ENCODE data around the gene MAP2.

DNA sequence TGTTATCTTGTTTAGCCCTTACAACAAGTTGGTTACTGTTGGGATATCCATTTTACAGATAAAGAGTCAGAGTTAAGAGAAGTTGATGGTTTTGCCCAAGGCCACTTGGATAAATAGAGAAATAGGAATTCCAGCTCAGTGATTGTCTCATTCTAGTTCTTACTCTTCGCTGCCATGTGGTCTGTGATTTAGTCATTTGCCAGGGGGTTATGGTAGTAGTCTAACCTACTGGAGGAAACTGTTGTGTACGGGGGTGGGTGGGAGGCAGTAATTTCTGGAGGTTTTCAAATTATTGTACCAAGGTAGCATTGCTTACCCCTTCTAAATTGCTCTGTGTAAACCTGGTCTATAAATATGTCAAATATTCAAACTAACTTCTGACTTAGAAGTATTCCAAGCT, 110.4 kb downstream of the MAP2 start:
- TF ChIP-seq EZH2 (IDR thresholded peaks at IDR 0.05; ENCODE audit: low read depth, low read length, severe bottlenecking) (no peak), POLR2AphosphoS5 (IDR thresholded peaks at IDR 0.05; ENCODE audit: low read depth, low read length) (no peak), PHF8 (conservative IDR thresholded peaks at IDR 0.05; ENCODE audit: low read depth, low read length) (no peak), TAF1 (IDR thresholded peaks at IDR 0.05; ENCODE audit: low read depth, low read length) (no peak), EP300 (IDR thresholded peaks at IDR 0.05; ENCODE audit: borderline replicate concordance in 1 of 2, low read depth in 2 of 2, low read length in 2 of 2) (no peak), POLR2A (IDR thresholded peaks at IDR 0.05; ENCODE audit: control extremely low read depth in 1 of 2, low read depth in 2 of 2, low read length in 2 of 2) (no peak), KDM4A (IDR thresholded peaks at IDR 0.05; ENCODE audit: low read depth, low read length, severe bottlenecking) (no peak), TCF12 (IDR thresholded peaks at IDR 0.05; ENCODE audit: low read depth, low read length) (no peak)
- TF ChIP-seq, protein P1, sequence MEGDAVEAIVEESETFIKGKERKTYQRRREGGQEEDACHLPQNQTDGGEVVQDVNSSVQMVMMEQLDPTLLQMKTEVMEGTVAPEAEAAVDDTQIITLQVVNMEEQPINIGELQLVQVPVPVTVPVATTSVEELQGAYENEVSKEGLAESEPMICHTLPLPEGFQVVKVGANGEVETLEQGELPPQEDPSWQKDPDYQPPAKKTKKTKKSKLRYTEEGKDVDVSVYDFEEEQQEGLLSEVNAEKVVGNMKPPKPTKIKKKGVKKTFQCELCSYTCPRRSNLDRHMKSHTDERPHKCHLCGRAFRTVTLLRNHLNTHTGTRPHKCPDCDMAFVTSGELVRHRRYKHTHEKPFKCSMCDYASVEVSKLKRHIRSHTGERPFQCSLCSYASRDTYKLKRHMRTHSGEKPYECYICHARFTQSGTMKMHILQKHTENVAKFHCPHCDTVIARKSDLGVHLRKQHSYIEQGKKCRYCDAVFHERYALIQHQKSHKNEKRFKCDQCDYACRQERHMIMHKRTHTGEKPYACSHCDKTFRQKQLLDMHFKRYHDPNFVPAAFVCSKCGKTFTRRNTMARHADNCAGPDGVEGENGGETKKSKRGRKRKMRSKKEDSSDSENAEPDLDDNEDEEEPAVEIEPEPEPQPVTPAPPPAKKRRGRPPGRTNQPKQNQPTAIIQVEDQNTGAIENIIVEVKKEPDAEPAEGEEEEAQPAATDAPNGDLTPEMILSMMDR (IDR thresholded peaks at IDR 0.05; ENCODE audit: control extremely low read depth in 1 of 3, insufficient read depth in 1 of 3, low read depth in 1 of 3, low read length in 3 of 3), result no peak
- TF ChIP-seq, protein P2, sequence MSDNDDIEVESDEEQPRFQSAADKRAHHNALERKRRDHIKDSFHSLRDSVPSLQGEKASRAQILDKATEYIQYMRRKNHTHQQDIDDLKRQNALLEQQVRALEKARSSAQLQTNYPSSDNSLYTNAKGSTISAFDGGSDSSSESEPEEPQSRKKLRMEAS (IDR thresholded peaks at IDR 0.05), result no peak
- TF ChIP-seq, protein P3, sequence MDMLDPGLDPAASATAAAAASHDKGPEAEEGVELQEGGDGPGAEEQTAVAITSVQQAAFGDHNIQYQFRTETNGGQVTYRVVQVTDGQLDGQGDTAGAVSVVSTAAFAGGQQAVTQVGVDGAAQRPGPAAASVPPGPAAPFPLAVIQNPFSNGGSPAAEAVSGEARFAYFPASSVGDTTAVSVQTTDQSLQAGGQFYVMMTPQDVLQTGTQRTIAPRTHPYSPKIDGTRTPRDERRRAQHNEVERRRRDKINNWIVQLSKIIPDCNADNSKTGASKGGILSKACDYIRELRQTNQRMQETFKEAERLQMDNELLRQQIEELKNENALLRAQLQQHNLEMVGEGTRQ (IDR thresholded peaks at IDR 0.05; ENCODE audit: low read length), result no peak
- TF ChIP-seq, protein P4, sequence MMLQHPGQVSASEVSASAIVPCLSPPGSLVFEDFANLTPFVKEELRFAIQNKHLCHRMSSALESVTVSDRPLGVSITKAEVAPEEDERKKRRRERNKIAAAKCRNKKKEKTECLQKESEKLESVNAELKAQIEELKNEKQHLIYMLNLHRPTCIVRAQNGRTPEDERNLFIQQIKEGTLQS (IDR thresholded peaks at IDR 0.05; ENCODE audit: insufficient read depth, low read depth, low read length), result no peak

Data from H1 (cell line).